Fibroblast of skin of right quadriceps (primary cell): ENCODE data around the gene CEP170B.
A peak's percentile ranks its signal among the peaks of the same experiment; 100 is the strongest.
"Not testable (repeated sequence)": the region's sequence is repeated elsewhere in the genome, so short reads cannot be mapped to it uniquely, and the experiment has no call there.

Experiments used
- DNase-seq: peaks from one replicate; pipeline ENCODE4 v3.0.0-alpha.2; 2013

Gene CEP170B

GRCh38 chr14:104919152-104919992 lies 54.3 kb downstream of the CEP170B start:
- DNase-seq, result not testable (repeated sequence)

- no peak for DNase-seq
Measured at GRCh38 chr14:104919993-104920315, 54.9 kb downstream of the CEP170B start.

- no peak for DNase-seq
Measured at GRCh38 chr14:104923640-104924420, 58.8 kb downstream of the CEP170B start.

- DNase-seq, result no peak
Measured at GRCh38 chr14:104924421-104925213, 59.5 kb downstream of the CEP170B start, which contains the start of gene PLD4. Gene PLD4 (plus strand): TSS chr14:104924879. CDS start chr14:104927141, 2,262 bp downstream.

GRCh38 chr14:104925214-104925854 lies 60.3 kb downstream of the CEP170B start:
- no peak for DNase-seq

DNA sequence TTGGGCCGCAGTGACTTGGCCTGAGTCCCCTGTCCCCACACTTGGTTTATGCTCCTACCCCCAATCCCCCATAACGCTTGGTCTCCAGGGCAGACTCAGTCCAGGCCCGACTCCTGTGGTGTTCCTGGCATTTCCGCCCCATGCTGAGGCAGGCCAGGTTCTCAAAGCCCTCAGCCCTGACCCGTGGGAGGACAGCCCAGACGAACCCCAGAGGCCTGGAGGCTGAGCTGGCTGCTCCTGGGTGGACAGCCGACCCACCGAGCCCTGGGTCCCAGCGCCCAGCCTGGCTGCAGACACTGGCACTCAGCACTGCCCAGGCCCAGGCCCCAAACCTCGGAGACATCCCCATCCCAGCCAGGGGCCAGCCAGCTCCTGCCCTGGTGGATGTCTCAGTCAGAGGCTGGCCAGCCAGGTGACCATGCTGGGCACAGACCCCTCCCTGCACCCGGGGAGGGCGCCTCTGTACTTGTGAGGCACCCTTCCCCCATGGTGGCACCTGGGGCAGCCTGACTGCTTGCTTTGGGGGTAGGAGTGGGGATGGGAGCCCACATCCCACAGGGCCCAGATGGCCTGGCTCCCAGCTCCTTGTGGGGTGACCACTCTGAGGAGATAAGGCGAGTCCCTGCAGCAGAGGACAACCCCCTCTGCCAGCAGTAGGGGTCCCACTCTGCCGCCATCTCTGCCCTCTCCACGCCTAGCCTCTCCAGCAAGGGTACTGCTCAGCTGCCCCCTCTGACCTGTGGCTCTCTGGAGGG lies 61.0 kb downstream of the CEP170B start:
- DNase-seq, result no peak

DNA sequence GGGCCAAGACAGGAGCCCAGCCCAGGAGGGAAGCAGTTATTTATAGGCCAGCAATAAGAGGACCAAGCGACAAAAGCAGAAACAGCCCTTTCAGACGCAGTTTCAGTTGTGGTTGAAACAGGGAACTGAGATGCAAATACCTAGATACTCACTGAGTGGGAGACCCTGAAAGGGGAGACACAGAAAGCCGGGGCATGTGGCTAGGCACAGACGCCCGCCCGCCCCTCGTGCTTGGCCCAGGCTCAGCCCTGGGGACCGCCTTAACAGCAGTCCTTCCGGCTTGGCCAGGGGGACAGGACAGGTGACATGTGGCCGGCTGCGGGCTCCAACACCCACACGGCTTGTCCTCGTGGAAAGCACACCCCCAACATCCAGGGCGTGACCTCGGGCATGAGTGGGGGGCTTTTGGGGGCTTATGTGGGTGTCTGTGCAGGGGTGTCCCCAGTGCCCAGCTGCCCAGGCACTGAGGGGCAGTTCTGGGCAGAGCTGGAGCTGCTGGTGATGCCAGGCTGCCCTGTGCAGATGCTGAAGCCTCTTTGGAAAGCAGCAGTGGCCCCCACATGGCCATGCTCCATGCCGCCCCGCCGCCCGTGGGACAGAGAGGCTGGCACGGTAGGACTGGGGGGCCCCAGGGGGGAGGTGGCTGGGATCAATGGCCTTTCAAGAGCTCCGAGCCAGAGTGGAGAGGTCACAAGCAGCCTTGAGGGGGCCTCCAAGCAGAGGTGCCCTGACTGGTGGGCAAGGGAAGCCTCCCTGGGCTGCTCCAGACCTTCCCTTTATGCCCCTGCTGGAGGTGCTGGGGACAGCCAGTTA lies 61.8 kb downstream of the CEP170B start:
- no peak for DNase-seq

DNA sequence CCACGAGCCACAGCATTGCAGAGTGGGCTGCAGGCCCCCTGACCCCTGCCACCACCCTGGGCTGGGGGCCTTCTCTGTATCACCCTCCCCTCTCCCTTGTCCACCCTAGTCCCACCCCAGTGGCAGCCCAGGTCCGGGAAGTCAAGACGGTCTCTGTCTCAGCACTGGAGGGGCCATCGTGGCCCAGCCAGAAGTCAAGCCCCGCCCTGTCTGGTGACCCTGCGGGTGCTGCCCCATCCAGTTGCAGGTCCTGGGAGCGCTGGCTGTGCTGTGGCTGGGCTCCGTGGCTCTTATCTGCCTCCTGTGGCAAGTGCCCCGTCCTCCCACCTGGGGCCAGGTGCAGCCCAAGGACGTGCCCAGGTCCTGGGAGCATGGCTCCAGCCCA lies 62.4 kb downstream of the CEP170B start:
- DNase-seq, result no peak

- no peak for DNase-seq
Measured at GRCh38 chr14:104927901-104928300, 62.8 kb downstream of the CEP170B start.

DNA sequence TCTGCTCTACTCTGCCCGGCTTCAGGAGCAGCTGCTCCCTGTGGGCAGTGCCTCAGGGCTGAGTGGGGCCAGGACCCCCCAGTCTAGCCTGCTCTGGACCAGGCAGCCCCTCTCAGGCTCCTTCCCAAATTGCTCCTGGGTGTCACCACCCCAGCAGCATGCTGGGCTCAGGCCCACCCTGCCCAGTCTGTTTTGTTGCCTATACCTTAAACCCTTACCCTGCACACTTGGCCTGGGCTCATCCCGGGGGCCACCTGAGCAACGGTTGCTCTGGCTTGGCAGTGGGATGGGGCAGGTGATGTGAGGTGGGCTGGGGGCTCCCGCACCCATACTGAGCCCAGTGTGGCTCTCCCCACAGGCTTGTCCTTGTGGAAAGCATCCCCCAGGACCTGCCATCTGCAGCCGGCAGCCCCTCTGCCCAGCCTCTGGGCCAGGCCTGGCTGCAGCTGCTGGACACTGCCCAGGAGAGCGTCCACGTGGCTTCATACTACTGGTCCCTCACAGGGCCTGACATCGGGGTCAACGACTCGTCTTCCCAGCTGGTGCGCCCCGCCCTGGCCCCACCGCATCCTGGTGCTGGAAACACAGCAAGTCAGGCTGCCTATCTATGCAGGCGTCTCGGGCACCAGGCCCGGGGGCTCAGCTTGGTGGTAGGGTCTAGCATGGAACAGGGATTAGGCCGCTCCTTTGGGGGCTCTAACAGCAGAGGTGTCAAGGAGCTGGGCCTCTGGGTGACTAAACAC lies 63.5 kb downstream of the CEP170B start:
- DNase-seq, result no peak

- no peak for DNase-seq
Measured at GRCh38 chr14:104929268-104930230, 64.5 kb downstream of the CEP170B start.

DNA sequence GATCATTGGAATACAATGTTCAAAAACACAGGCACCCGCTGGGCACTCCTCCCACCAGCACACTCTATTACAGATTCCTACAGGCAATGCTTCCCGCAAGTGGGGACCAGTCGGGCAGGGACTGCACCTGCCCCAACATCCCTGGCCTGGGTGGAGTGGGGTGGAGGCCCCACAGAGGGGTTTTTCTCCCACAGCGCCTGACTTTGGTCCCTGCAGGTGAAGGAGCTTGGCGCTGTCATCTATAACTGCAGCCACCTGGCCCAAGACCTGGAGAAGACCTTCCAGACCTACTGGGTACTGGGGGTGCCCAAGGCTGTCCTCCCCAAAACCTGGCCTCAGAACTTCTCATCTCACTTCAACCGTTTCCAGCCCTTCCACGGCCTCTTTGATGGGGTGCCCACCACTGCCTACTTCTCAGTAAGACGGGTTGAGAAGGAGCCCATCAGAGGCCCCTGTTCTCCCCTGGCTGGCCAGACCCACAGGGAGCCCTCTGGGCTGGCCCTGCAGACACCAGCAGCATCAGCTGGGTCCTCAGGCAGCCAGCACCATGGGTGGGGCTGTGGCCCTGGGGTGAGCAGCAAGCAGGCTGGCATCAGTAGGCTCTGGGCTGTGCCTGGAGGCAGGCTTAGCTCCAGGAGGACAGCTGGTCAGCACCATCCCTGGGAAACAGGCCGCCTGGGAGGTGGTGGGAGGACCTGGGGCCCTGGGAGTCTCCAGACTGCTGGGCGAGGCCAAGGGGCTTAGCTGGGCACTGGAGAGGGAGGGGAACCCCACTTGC lies 65.6 kb downstream of the CEP170B start:
- DNase-seq, result no peak

DNA sequence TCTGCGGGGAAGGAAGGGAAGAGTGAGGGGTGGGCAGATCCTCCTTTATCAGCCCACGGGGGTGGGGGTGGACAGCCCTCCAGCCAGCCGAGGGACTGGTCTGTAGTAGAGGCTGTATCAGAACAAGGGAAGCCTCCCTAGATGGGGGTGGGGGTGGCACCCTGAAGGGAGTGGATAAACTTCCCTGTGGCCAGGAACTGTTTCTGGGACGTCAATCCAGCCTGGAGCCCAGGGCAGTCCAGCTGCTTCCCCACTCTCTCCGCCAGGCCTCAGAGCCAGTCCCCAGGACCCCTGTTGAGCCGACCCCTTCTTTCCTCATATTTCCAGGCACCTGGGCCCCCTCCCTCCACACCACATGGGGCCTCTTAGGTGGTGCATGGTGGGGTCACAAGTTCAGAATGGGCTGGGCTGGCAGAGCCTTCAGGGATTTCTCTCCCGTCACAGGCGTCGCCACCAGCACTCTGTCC lies 66.3 kb downstream of the CEP170B start:
- DNase-seq, result no peak

GRCh38 chr14:104931771-104932675 lies 67.0 kb downstream of the CEP170B start:
- no peak for DNase-seq

GRCh38 chr14:104932676-104933631 lies 67.9 kb downstream of the CEP170B start:
- DNase-seq, result peak; percentile 87
